OCI-M1 (cell line): ENCODE results near the gene USP17L10.
"Not testable (repeated sequence)": the region's sequence is repeated elsewhere in the genome, so short reads cannot be mapped to it uniquely, and the experiment has no call there.

Source experiments
- DNase-seq: peaks from one replicate; lab custom pipeline; 2025; lab: John Stamatoyannopoulos, UW

Gene USP17L10

GRCh38 chr4:9210357-9210756 lies at the start of gene USP17L10:
Gene USP17L10 (plus strand): TSS chr4:9210657. CDS start chr4:9210657, 0 bp downstream.
- DNase-seq, result not testable (repeated sequence)

- not testable (repeated sequence) for DNase-seq
Observed at GRCh38 chr4:9165990-9166389, 44.5 kb upstream of the USP17L10 start.

DNA sequence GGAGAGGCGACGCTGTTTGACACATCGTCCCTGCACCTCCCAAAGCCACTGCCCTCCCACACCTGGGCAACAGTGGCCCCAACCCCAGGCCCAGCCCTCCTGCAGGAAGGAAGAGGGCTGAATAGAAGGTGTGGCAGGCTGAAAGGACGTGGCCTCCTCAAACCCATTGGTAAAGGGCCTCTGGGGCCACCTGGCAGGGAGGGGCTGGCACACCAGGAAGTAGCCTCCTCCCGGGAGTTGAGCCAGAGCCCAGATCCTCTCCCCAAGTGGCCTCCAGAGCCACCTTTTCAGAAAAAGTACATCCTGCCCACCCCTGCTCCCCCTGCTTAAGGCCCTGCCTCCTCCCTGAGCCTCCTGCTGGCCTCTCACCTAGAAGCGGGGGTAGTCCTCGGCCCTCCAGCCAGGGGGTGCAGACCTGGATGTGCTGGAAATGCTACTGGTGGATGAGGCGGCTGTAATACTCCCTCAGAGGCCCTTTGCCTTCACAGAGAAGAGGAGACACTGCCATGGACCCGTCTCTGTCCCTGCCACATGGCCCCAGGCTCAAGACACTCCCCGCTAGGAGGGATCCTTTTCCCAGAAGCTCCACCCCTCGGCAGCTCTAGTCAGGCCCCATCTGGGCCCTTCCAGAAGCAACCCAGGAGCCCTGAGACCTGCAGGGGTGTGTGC lies 40.5 kb upstream of the USP17L10 start, which contains the start of gene FAM90A26:
Gene FAM90A26, plus strand, starts transcription at position 619 of the 669 bp plus-strand sequence. CDS start 2,764 bp downstream, outside the sequence.
- DNase-seq, result not testable (repeated sequence)

DNA sequence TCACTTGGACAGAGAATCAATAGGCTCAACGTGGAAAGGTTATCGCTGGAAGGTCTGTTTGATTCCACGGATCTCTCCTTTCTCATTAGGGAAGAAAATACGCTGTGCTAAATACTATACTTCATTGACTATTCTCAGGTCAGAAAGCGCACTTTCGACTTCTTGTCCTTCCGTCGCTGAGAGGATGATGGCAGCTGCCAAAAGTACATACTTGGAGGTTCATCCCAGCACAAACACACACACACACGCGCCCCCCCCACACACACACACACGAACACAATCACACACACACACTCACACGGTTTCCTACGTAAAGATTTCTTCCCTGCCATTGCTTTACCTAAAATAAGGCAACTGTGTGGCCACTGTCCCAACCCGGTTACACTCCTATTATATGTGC lies 4.2 kb downstream of the USP17L10 start:
- DNase-seq, result not testable (repeated sequence)

GRCh38 chr4:9215105-9215504 lies 4.6 kb downstream of the USP17L10 start, which contains the start of gene USP17L11:
Gene USP17L11 (plus strand): TSS chr4:9215405. CDS start chr4:9215405, 0 bp downstream.
- not testable (repeated sequence) for DNase-seq

DNA sequence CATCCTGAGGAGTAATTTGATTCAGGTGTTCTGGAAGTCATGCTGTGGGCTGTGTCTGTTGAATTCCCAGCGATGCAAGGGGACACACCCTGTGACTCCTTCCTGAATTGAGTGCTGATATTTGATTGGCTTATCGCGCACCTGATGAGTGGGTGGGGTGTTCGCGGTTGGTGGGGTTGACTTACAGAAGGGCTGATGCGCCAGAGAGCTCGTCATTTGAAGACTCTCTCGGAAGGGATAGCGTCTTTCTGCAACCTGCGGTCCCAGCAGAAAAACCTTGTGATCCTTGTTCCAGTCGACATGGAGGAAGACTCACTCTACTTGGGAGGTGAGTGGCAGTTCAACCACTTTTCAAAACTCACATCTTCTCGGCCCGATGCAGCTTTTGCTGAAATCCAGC lies 9.4 kb downstream of the USP17L10 start, which contains the start of gene USP17L12:
Gene USP17L12, plus strand, starts transcription at position 301 of the 400 bp plus-strand sequence. Its CDS starts 0 bp downstream, at position 301.
- not testable (repeated sequence) for DNase-seq

DNA sequence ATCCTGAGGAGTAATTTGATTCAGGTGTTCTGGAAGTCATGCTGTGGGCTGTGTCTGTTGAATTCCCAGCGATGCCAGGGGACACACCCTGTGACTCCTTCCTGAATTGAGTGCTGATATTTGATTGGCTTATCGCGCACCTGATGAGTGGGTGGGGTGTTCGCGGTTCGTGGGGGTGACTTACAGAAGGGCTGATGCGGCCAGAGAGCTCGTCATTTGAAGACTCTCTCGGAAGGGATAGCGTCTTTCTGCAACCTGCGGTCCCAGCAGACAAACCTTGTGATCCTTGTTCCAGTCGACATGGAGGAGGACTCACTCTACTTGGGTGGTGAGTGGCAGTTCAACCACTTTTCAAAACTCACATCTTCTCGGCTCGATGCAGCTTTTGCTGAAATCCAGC lies 14.1 kb downstream of the USP17L10 start, which contains the start of gene USP17L13:
Gene USP17L13, plus strand, starts transcription at position 301 of the 400 bp plus-strand sequence. Its CDS starts 0 bp downstream, at position 301.
- not testable (repeated sequence) for DNase-seq

DNA sequence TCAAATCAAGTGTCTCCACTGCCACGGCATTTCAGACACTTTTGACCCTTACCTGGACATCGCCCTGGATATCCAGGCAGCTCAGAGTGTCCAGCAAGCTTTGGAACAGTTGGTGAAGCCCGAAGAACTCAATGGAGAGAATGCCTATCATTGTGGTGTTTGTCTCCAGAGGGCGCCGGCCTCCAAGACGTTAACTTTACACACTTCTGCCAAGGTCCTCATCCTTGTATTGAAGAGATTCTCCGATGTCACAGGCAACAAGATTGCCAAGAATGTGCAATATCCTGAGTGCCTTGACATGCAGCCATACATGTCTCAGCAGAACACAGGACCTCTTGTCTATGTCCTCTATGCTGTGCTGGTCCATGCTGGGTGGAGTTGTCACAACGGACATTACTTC lies 19.8 kb downstream of the USP17L10 start:
- DNase-seq, result not testable (repeated sequence)

DNA sequence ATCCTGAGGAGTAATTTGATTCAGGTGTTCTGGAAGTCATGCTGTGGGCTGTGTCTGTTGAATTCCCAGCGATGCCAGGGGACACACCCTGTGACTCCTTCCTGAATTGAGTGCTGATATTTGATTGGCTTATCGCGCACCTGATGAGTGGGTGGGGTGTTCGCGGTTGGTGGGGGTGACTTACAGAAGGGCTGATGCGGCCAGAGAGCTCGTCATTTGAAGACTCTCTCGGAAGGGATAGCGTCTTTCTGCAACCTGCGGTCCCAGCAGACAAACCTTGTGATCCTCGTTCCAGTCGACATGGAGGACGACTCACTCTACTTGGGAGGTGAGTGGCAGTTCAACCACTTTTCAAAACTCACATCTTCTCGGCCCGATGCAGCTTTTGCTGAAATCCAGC lies 23.6 kb downstream of the USP17L10 start, which contains the start of gene USP17L15:
Gene USP17L15, plus strand, starts transcription at position 301 of the 400 bp plus-strand sequence. Its CDS starts 0 bp downstream, at position 301.
- not testable (repeated sequence) for DNase-seq

- DNase-seq, result not testable (repeated sequence)
Observed at GRCh38 chr4:9238461-9238860, 28.0 kb downstream of the USP17L10 start.

- not testable (repeated sequence) for DNase-seq
Observed at GRCh38 chr4:9243579-9243978, 33.1 kb downstream of the USP17L10 start, which contains the start of gene USP17L17. Gene USP17L17 (plus strand): TSS chr4:9243879. CDS start chr4:9243879, 0 bp downstream.

- DNase-seq, result not testable (repeated sequence)
Observed at GRCh38 chr4:9247953-9248680, 37.7 kb downstream of the USP17L10 start, which contains the start of gene USP17L18. Gene USP17L18 (plus strand): TSS chr4:9248630. CDS start chr4:9248630, 0 bp downstream.

GRCh38 chr4:9253078-9253477 lies 42.6 kb downstream of the USP17L10 start, which contains the start of gene USP17L19:
Gene USP17L19 (plus strand): TSS chr4:9253378. CDS start chr4:9253378, 0 bp downstream.
- not testable (repeated sequence) for DNase-seq

DNA sequence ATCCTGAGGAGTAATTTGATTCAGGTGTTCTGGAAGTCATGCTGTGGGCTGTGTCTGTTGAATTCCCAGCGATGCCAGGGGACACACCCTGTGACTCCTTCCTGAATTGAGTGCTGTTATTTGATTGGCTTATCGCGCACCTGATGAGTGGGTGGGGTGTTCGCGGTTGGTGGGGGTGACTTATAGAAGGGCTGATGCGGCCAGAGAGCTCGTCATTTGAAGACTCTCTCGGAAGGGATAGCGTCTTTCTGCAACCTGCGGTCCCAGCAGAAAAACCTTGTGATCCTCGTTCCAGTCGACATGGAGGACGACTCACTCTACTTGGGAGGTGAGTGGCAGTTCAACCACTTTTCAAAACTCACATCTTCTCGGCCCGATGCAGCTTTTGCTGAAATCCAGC lies 47.4 kb downstream of the USP17L10 start, which contains the start of gene USP17L20:
Gene USP17L20, plus strand, starts transcription at position 301 of the 400 bp plus-strand sequence. Its CDS starts 0 bp downstream, at position 301.
- not testable (repeated sequence) for DNase-seq
